KG1 (cell line): ENCODE results near the gene ITGB3.
A peak's percentile ranks its signal among the peaks of the same experiment; 100 is the strongest.
"Not testable (repeated sequence)": the region's sequence is repeated elsewhere in the genome, so short reads cannot be mapped to it uniquely, and the experiment has no call there.

Source experiments
- DNase-seq: peaks from one replicate; lab custom pipeline; 2025; lab: John Stamatoyannopoulos, UW

The ITGB3 gene

GRCh38 chr17:47223007-47223406 lies 30.6 kb upstream of the ITGB3 start:
- no peak for DNase-seq

DNA sequence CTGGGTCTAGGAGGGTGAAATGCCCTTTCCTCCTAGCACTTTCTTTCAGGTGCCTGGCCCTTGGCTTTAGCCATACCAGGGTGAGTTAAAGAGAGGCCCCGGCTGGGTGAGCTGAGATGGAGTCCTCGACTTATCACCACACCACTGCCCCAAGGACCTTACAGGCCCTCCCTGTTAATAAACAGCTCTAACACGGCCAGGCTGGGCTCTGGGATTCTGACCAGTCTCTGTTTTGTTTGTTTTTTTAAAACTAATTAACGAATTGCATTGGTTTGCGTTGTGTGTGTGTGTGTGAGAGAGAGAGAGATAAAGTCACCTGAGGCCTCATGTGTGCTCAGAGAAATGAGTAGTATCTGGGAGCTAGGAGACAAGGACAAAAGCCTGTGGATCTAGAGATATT lies 30.2 kb upstream of the ITGB3 start:
- no peak for DNase-seq

DNA sequence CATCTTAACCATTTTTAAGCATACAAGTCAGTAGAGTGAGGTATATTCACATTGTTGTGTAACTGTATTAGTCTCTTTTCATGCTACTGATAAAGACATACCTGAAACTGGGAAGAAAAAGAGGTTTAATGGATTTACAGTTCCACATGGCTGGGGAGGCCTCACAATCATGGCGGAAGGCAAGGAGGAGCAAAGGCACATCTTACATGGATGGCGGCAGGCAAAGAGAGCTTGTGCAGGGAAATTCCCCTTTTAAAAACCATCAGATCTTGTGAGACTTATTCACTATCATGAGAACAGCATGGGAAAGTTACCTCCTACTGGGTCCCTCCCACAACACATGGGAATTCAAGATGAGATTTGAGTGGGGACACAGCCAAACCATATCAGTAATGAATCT lies 29.6 kb upstream of the ITGB3 start:
- not testable (repeated sequence) for DNase-seq

DNA sequence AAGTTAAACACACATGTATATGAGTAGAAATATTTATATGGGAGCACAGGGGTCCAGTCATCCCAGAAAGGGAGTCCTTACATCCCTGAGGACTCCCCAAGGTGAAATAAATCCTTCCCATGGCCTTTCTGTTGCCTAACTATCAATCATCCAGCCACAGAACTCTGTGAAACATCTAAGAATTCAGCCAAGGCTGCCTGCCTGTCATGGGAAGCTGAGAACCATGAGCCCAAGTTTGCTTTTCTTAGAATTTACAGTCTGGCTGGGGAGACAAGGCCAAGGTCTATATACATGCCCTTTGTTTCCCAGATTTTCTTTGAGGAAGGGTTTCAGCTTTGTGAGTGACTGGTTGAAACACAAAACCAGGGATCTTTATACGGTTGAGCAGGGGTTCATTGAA lies 28.7 kb upstream of the ITGB3 start:
- no peak for DNase-seq

DNA sequence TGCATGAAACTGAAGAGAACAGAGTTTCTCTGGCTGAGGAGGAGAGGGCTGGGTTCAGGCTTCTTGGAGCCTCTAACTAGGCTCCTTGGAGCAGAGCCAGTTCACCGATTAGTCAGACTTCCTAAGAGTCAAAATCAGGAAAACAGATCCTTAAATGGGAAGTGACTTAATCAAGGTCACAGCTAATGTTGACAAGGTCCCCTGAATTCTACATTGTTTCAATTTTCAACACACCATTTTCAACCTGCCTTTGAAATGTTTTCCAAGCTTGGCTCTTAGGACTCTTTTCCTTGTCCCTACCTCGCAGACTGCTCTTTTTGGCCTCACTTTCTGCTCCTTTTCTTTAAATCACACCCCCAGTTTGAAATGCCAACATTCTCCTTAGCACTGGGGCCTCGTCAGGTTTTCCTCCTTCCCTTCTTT lies 28.2 kb upstream of the ITGB3 start:
- no peak for DNase-seq

GRCh38 chr17:47225911-47226688 lies 27.5 kb upstream of the ITGB3 start:
- DNase-seq: no peak

- no peak for DNase-seq
Observed at GRCh38 chr17:47227862-47228261, 25.8 kb upstream of the ITGB3 start.

GRCh38 chr17:47229535-47230443 lies 23.8 kb upstream of the ITGB3 start:
- DNase-seq: peak; percentile 52

- no peak for DNase-seq
Observed at GRCh38 chr17:47230864-47231263, 22.8 kb upstream of the ITGB3 start.

DNA sequence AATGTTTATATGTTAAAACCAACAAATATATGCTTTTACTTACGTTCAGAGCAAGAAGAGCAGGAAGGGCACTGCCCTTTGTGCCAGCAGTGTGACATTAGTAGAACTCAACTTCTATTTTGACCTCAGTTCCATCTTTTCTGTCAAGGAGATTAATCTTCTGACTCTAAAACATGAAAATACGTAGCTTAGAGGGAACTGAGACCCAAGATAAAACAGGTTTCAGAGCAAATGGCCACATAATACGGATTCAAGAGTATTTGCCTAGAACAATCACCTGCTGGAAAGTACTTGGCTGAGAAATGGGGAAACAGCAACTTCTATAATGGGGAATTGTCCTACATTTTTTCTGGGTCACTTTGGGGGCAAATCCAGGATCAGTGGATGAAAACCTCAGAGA lies 22.3 kb upstream of the ITGB3 start:
- DNase-seq: no peak

DNA sequence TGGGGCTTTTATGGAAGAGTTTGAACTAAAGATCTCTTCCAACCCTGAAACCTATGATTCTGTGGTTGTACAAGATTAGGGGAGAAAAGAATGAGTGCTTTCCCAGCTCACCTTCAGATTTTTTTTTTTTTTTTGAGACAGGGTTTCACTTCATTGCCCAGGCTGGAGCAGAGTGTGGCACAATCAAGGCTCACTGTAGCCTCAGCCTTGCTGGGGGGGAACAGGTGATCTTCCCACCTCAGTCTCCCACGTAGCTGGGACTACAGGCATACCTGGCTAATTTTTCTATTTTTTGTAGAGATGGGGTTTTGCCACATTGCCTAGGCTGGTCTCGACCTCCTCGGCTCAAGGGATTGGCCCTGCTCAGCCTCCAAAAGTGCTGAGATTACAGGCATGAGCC lies 21.8 kb upstream of the ITGB3 start:
- no peak for DNase-seq

GRCh38 chr17:47232465-47232864 lies 21.2 kb upstream of the ITGB3 start:
- no peak for DNase-seq

DNA sequence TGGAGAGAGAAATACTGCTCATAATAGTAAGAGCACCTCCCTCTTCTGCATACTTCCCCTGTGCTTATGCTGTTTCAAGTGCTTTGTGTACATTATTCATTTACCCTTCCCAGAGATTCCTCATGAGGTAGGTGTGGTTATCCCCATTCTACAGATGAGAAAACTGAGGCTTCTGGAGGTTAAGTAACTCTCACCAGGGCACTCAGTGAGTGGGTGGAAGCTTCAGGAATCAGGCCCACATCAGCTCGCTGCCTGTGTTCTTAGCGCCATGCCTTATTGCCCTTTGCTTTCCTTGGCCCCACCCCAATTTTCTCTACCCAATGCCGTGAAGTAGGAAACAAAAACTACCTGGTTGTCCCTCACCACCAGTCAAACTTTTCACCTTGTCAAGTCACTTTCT lies 18.1 kb upstream of the ITGB3 start:
- DNase-seq: no peak

DNA sequence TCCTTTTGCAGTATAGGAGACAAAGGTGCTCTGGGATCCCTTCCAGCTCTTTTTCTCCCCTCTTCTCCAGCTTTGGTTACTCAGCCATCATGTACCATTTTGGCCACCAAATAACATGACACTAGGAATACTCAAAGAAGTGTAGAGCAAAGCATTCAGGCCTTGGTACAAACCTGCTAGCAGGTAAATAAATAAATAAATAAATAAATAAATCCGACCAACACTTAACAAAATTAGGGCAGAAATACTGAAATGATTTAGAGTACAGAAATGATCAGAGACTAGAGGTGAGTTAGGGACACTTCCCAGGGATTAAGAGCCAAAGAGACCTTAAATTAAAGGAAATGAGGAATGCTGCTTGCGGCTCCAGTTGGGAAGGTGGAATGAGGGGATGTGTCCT lies 17.7 kb upstream of the ITGB3 start:
- DNase-seq: no peak

- no peak for DNase-seq
Observed at GRCh38 chr17:47237841-47238240, 15.8 kb upstream of the ITGB3 start.

DNA sequence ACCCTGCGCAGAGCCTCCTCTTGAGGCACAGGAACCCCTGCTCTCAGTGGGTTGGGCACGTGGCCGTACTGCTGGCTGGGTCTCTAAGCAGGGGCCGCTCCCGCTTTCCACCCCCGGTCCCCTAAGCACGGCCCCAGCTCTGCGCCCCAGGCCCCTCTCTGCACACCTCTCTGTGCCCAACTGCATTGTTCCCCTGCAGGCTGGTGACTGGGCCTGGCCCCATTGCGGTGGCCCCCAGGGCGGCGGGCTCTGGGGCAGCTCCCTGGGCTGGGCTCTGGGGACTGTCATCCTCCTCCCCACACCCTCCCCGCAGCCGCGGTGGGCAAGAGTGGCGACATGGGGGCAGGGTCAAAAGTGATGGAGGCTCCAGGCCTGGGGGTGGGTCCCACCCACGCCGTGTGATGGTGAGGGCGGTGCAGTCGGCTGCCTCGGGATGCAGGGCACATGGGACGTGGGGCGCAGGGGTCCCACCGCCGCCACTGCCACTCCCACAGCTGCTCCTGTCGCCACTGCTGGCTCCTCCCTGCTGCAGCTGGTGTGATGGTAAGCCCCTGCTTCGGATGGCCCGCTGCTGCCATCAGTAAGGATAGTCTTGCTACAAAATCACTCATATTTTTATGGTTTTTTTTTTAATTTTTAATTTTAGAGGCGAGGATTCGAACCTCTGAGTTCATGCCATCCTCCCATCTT lies 15.2 kb upstream of the ITGB3 start:
- DNase-seq: no peak

DNA sequence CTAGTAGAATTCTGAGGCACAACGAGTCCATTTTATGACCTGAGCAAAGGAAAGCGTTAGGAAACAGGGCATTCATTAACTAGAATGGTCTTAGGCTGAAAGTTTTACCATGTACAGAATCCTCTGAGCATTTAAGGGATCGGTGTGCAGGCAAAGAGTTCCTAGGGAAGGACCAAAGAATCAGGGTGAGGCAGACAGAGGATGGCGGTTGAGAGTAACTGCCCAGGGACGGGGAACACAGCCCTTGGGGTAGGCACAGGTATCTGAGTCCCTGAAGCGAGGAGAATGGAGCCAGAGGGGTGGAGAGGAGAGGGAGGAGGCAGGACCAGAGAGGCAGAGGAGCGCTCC lies 14.0 kb upstream of the ITGB3 start:
- no peak for DNase-seq

DNA sequence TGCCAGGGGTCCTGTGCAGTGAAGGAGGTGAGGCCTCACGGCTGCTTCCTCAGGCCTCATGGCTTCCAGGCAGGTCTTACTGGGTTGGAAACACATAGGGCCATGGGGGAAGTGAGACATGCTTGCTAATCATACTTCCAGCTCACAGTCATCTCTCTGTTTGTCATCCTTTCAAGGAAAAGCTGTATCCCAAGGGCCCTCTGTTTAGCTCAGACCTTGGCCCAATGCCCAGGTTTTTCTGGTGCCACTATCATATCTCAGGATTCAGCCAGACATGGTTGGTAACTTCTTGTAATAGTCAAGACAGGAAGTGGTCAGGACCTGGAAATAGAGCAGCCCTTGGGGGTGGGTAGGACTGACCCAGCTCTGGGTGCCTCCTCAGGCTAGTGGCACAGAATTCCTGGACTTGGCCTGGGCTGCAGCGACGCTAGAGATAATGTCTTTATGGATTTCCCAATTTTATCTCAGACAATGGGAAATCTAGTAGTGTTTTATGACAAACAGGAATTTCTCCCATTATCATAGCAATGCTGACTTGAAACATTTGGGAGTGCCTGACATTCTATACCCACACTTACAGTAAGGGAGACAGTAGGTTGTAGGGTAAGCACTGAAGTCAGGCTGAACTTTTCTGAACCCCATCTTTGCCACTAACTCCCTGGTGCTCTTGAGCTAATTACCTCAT lies 13.5 kb upstream of the ITGB3 start:
- peak; percentile 37 for DNase-seq

- no peak for DNase-seq
Observed at GRCh38 chr17:47240806-47241205, 12.8 kb upstream of the ITGB3 start.

GRCh38 chr17:47242648-47243047 lies 11.0 kb upstream of the ITGB3 start:
- DNase-seq: no peak

DNA sequence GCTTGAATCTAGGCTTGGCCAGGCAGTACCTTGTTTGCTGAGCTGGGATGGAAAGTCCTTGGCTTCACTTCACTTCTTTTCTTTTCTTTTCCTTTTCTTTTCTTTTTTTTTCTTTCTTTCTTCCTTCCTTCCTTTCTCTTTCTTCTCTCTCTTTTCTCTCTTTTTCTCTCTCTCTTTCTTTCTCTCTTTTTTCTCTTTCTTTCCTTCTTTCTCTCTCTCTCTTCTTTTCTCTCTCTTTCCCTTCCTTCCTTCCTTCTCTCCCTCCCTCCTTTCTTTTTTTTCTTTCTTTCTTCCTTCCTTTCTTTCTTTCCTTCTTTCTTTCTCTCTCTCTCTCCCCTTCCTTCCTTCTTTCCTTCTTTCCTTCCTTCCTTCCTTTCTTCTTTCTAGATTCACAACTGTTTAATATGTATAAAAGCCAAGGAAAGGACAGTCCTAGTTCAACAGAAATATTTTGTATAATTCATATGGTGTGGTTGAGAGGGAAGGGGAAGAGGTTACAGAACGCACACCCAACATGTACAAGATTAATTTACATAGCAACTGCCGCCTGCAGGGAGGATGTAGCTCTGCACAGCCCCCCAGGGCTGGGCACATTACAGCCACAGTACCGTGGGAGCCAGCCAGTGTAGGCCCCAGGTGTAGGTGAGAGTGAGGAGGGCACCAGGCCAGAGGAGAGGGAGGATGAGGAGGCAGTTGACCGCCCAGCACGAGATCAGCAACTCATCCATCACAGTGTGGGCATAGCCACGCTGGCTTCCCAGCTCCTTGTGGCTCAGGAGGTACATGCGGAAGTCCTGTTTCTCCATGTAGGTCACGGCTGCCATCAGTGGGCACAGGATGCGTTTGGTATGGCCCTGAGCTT lies 9.7 kb upstream of the ITGB3 start:
- DNase-seq: no peak
